Adrenal gland (tissue), 5 donors: ENCODE measurements around the gene KAT6B.

Source experiments
- CTCF ChIP-seq, 6 experiments: fragments of 450-650 bp in 4 of 6; fragments of 200-600 bp in 2 of 6; sonication (generic) in 1 of 6; IDR thresholded peaks; 1 replicate in 5 of 6; 2 replicates in 1 of 6; pipeline versions ENCODE4 v1.5.1 to v1.8.0; 2016 to 2021; ENCODE audit warnings: antibody characterized with exemption in 6 of 6, mild to moderate bottlenecking in 2 of 6, moderate library complexity in 1 of 6
- POLR2A ChIP-seq, 2 donors: fragments of 450-650 bp; IDR thresholded peaks; one replicate each; pipeline ENCODE4 v1.6.1; 2017; ENCODE audit warnings: antibody characterized with exemption in 2 of 2, mild to moderate bottlenecking in 2 of 2, moderate library complexity in 1 of 2
- donor health status: DM: no; HTN: no; CAD: no.

GRCh38 chr10:74882427-74882826, 56.0 kb downstream of the KAT6B start:
- no peak for TF ChIP-seq CTCF (IDR thresholded peaks at IDR 0.05)
- TF ChIP-seq POLR2A (IDR thresholded peaks at IDR 0.05), result no peak
